ENCODE results near the gene C17orf50. TPM values are rescaled to one million over a fixed set of nuclear protein-coding genes. Genes with fewer than 3 reads are reported as not detected.

The C17orf50 gene
- total RNA-seq, 2 experiments from 2014 or later: not detected

- POLR2A ChIA-PET: no interaction called here
These were observed 8.1 kb downstream of the C17orf50 start for GRCh38 chr17:35768797-35769196.

GRCh38 chr17:35769895-35770486, 9.3 kb downstream of the C17orf50 start:
- POLR2A ChIA-PET: no interaction called here

More at GRCh38 chr17:35768797-35769196, 8.1 kb downstream of the C17orf50 start:
- CTCF ChIA-PET: interaction anchor here (1.2 kb wide), 2 partner anchors 32 to 36 kb away, joined by 3 read pairs; no protein-coding TSS in a partner anchor

GRCh38 chr17:35773129-35773528, 12.4 kb downstream of the C17orf50 start:
- ChIA-PET CTCF (no interaction called here), POLR2A (no interaction called here)

More at GRCh38 chr17:35769895-35770486, 9.3 kb downstream of the C17orf50 start:
- CTCF ChIA-PET: interaction anchor here (1.2 kb wide), 2 partner anchors 30 to 35 kb away, joined by 3 read pairs; no protein-coding TSS in a partner anchor

- CTCF ChIA-PET: interaction anchor here (2.8 kb wide), 1 partner anchor 10 kb away, joined by 15 read pairs; no protein-coding TSS in a partner anchor
- POLR2A ChIA-PET: no interaction called here
These were observed 13.2 kb downstream of the C17orf50 start for GRCh38 chr17:35773679-35774425.

- POLR2A ChIA-PET: no interaction called here
- CTCF ChIA-PET: interaction anchor here (2.8 kb wide), 1 partner anchor 10 kb away, joined by 15 read pairs; no protein-coding TSS in a partner anchor
These were observed 13.8 kb downstream of the C17orf50 start for GRCh38 chr17:35774499-35774898.

GRCh38 chr17:35775039-35775438, 14.4 kb downstream of the C17orf50 start:
- CTCF ChIA-PET: interaction anchor here (1.2 to 2.8 kb wide), 2 partner anchors 11 to 34 kb away, joined by 3 to 15 read pairs; partner anchors contain the start of gene TAF15
- POLR2A ChIA-PET: no interaction called here

- POLR2A ChIA-PET: no interaction called here
- CTCF ChIA-PET: interaction anchor here (1.2 to 2.8 kb wide), 2 partner anchors 11 to 34 kb away, joined by 3 to 15 read pairs; partner anchors contain the start of gene TAF15
These were observed 14.9 kb downstream of the C17orf50 start for GRCh38 chr17:35775583-35775982.

GRCh38 chr17:35778641-35779196, 18.0 kb downstream of the C17orf50 start:
- ChIA-PET CTCF (interaction anchor here (1.0 to 1.9 kb wide), 2 partner anchors 15 to 25 kb away, joined by 4 to 5 read pairs; no protein-coding TSS in a partner anchor), POLR2A (no interaction called here)

GRCh38 chr17:35780950-35781349, 20.3 kb downstream of the C17orf50 start:
- ChIA-PET POLR2A (no interaction called here), CTCF (no interaction called here)

GRCh38 chr17:35784895-35785294, 24.2 kb downstream of the C17orf50 start:
- POLR2A ChIA-PET: no interaction called here
- CTCF ChIA-PET: no interaction called here

- CTCF ChIA-PET: interaction anchor here (1.5 kb wide), 1 partner anchor 23 kb away, joined by 5 read pairs; no protein-coding TSS in a partner anchor
- POLR2A ChIA-PET: no interaction called here
These were observed 26.3 kb downstream of the C17orf50 start for GRCh38 chr17:35786941-35787432.

- ChIA-PET POLR2A (interaction anchor here (0.6 kb wide), 1 partner anchor 70 kb away, joined by 4 read pairs; no protein-coding TSS in a partner anchor), CTCF (interaction anchor here (1.4 kb wide), 1 partner anchor 25 kb away, joined by 3 read pairs; no protein-coding TSS in a partner anchor)
These were observed 28.0 kb downstream of the C17orf50 start for GRCh38 chr17:35788477-35789368.

- POLR2A ChIA-PET: no interaction called here
These were observed 30.2 kb downstream of the C17orf50 start for GRCh38 chr17:35790841-35791240.

GRCh38 chr17:35791681-35792350, 31.1 kb downstream of the C17orf50 start:
- ChIA-PET POLR2A (no interaction called here), CTCF (interaction anchor here (6.5 kb wide), 1 partner anchor 26 kb away, joined by 54 read pairs; no protein-coding TSS in a partner anchor)

More at GRCh38 chr17:35790841-35791240, 30.2 kb downstream of the C17orf50 start:
- CTCF ChIA-PET: no interaction called here

- CTCF ChIA-PET: interaction anchor here (6.5 kb wide), 1 partner anchor 27 kb away, joined by 54 read pairs; no protein-coding TSS in a partner anchor
- POLR2A ChIA-PET: no interaction called here
These were observed 32.6 kb downstream of the C17orf50 start for GRCh38 chr17:35793257-35793656.

GRCh38 chr17:35795007-35795870, 34.6 kb downstream of the C17orf50 start, which contains the start of gene MMP28:
Gene MMP28 (minus strand): TSS chr17:35795641. CDS start chr17:35795377, 264 bp downstream.
- CTCF ChIA-PET: interaction anchor here (0.9 to 6.5 kb wide), 5 partner anchors 10 to 821 kb away, joined by 3 to 54 read pairs (median 4); no protein-coding TSS in a partner anchor
- POLR2A ChIA-PET: interaction anchor here (1.6 kb wide), 1 partner anchor 14 kb away, joined by 3 read pairs; the partner anchor contains the start of gene TAF15

- CTCF ChIA-PET: interaction anchor here (0.9 to 6.5 kb wide), 4 partner anchors 9 to 821 kb away, joined by 3 to 54 read pairs (median 10); no protein-coding TSS in a partner anchor
These were observed 35.2 kb downstream of the C17orf50 start for GRCh38 chr17:35795871-35796265.

More at GRCh38 chr17:35795871-35796265, 35.2 kb downstream of the C17orf50 start:
- POLR2A ChIA-PET: interaction anchor here (1.6 kb wide), 1 partner anchor 13 kb away, joined by 3 read pairs; the partner anchor contains the start of gene TAF15
